ENCODE measurements around the gene HNRNPUL1. TPM values are rescaled to one million over a fixed set of nuclear protein-coding genes. Genes with fewer than 3 reads are reported as not detected.

The HNRNPUL1 gene
- total and polyA plus RNA-seq, 9 of the 15 experiments (the other 6 are each of a cell fraction or from before 2014, with no cell fraction given), result 7.3 to 211 (median 85.0) TPM

- TF ChIP-seq, protein P1, sequence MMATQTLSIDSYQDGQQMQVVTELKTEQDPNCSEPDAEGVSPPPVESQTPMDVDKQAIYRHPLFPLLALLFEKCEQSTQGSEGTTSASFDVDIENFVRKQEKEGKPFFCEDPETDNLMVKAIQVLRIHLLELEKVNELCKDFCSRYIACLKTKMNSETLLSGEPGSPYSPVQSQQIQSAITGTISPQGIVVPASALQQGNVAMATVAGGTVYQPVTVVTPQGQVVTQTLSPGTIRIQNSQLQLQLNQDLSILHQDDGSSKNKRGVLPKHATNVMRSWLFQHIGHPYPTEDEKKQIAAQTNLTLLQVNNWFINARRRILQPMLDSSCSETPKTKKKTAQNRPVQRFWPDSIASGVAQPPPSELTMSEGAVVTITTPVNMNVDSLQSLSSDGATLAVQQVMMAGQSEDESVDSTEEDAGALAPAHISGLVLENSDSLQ (IDR thresholded peaks at IDR 0.05), result peak; percentile 13; the same call in 1 of the 2 replicates
These were observed 57.6 kb downstream of the HNRNPUL1 start (continued) for GRCh38 chr19:41321600-41322270.

GRCh38 chr19:41322451-41322850, 58.3 kb downstream of the HNRNPUL1 start:
- H2AFZ ChIP-seq (ENCODE audit: low read depth, low read length), result no peak overlapping the region
- peak overlapping the region; percentile 73 to 92; a peak in 3 of 4 replicates for H3K9ac ChIP-seq (ENCODE audit: insufficient read depth in 1 of 2, low read depth in 2 of 2, low read length in 2 of 2)
- H3K9me3 ChIP-seq (replicated peaks; ENCODE audit: control insufficient read depth, insufficient read depth, low read depth, low read length), result no peaks in the 10 kb centered on the region
- H3K36me3 ChIP-seq (ENCODE audit: control insufficient read depth, insufficient read depth, low read length), result peaks cover 80% of the 10 kb centered on the region
- no peak for DNase-seq (ENCODE audit: extremely low read depth in 1 of 4, low spot score in 3 of 4)
- intact Hi-C loops (cut with micrococcal nuclease) (loop anchor here (5.0 to 10.0 kb wide), 2 partner anchors 115 to 242 kb away; partner anchors contain the start of gene DMAC2), in situ Hi-C loops (cut with MboI) (loop anchor here (25.0 kb wide), 1 partner anchor 240 kb away; no protein-coding TSS in a partner anchor)
- peaks cover 55 to 68% of the 10 kb centered on the region in 2 experiments for H3K4me1 ChIP-seq (replicated peaks in 1 of 2; ENCODE audit: control insufficient read depth in 2 of 2, insufficient read depth in 2 of 2, low read length in 2 of 2)
- H3K4me3 ChIP-seq, result no peak overlapping the region
- peaks cover 40% of the 10 kb centered on the region for H3K79me2 ChIP-seq (ENCODE audit: control insufficient read depth, insufficient read depth, low read length)
- peak overlapping the region; percentile 74 for H3K4me2 ChIP-seq (ENCODE audit: insufficient read depth, low read length)
- CTCF ChIA-PET (ENCODE audit: low intra/inter-chr PET ratio), result no interaction called here
- H4K20me1 ChIP-seq (replicated peaks; ENCODE audit: control insufficient read depth, insufficient read depth, low read length), result peaks cover 6% of the 10 kb centered on the region; the same call in 1 of the 2 replicates
- 74% methylated on average over 5 of the region's 11 CpGs for WGBS (ENCODE audit: insufficient coverage, low coverage, missing lambda C conversion rate)
- peak overlapping the region; percentile 95 for H3K27ac ChIP-seq (ENCODE audit: extremely low read depth, low read depth, low read length)
- POLR2A ChIA-PET, result interaction anchor here (0.6 to 1.2 kb wide), 3 partner anchors 12 to 1183 kb away, joined by 3 to 7 read pairs (median 3); partner anchors contain the start of gene CCDC97
- BruUV-seq (replicated peaks), result no TSS peak
- H3K27me3 ChIP-seq (ENCODE audit: control insufficient read depth in 2 of 2, insufficient read depth in 2 of 2, low read length in 2 of 2), result no peaks in the 10 kb centered on the region
- FAIRE-seq, result no peak
- H3K9me1 ChIP-seq (ENCODE audit: control insufficient read depth, insufficient read depth, low read length), result peaks cover 9% of the 10 kb centered on the region
- no peak for ATAC-seq
- TF ChIP-seq, protein P2, sequence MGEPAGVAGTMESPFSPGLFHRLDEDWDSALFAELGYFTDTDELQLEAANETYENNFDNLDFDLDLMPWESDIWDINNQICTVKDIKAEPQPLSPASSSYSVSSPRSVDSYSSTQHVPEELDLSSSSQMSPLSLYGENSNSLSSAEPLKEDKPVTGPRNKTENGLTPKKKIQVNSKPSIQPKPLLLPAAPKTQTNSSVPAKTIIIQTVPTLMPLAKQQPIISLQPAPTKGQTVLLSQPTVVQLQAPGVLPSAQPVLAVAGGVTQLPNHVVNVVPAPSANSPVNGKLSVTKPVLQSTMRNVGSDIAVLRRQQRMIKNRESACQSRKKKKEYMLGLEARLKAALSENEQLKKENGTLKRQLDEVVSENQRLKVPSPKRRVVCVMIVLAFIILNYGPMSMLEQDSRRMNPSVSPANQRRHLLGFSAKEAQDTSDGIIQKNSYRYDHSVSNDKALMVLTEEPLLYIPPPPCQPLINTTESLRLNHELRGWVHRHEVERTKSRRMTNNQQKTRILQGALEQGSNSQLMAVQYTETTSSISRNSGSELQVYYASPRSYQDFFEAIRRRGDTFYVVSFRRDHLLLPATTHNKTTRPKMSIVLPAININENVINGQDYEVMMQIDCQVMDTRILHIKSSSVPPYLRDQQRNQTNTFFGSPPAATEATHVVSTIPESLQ (CRISPR knock-in tag; IDR thresholded peaks at IDR 0.05), result no peak
- no peak for TF ChIP-seq SRF (CRISPR knock-in tag; IDR thresholded peaks at IDR 0.05)
- TF ChIP-seq NFYB (IDR thresholded peaks at IDR 0.05; ENCODE audit: extremely low read depth, insufficient read length), result no peak
- TF ChIP-seq, protein P3, sequence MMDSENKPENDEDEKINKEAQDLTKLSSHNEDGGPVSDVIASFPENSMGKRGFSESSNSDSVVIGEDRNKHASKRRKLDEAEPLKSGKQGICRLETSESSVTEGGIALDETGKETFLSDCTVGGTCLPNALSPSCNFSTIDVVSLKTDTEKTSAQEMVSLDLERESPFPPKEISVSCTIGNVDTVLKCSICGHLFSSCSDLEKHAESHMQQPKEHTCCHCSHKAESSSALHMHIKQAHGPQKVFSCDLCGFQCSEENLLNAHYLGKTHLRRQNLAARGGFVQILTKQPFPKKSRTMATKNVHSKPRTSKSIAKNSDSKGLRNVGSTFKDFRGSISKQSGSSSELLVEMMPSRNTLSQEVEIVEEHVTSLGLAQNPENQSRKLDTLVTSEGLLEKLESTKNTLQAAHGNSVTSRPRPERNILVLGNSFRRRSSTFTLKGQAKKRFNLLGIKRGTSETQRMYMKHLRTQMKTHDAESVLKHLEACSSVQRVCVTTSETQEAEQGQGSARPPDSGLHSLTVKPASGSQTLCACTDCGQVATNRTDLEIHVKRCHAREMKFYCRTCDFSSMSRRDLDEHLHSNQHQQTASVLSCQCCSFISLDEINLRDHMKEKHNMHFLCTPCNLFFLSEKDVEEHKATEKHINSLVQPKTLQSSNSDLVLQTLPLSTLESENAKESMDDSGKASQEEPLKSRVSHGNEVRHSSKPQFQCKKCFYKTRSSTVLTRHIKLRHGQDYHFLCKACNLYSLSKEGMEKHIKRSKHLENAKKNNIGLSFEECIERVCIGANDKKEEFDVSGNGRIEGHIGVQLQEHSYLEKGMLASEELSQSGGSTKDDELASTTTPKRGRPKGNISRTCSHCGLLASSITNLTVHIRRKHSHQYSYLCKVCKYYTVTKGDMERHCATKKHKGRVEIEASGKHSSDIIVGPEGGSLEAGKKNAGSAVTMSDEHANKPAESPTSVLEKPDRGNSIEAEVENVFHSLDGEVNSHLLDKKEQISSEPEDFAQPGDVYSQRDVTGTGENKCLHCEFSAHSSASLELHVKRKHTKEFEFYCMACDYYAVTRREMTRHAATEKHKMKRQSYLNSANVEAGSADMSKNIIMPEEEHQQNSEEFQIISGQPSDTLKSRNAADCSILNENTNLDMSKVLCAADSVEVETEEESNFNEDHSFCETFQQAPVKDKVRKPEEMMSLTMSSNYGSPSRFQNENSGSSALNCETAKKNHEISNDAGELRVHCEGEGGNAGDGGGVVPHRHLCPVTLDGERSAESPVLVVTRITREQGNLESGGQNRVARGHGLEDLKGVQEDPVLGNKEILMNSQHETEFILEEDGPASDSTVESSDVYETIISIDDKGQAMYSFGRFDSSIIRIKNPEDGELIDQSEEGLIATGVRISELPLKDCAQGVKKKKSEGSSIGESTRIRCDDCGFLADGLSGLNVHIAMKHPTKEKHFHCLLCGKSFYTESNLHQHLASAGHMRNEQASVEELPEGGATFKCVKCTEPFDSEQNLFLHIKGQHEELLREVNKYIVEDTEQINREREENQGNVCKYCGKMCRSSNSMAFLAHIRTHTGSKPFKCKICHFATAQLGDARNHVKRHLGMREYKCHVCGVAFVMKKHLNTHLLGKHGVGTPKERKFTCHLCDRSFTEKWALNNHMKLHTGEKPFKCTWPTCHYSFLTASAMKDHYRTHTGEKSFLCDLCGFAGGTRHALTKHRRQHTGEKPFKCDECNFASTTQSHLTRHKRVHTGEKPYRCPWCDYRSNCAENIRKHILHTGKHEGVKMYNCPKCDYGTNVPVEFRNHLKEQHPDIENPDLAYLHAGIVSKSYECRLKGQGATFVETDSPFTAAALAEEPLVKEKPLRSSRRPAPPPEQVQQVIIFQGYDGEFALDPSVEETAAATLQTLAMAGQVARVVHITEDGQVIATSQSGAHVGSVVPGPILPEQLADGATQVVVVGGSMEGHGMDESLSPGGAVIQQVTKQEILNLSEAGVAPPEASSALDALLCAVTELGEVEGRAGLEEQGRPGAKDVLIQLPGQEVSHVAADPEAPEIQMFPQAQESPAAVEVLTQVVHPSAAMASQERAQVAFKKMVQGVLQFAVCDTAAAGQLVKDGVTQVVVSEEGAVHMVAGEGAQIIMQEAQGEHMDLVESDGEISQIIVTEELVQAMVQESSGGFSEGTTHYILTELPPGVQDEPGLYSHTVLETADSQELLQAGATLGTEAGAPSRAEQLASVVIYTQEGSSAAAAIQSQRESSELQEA (IDR thresholded peaks at IDR 0.05; ENCODE audit: low read depth), result no peak
- no peak for TF ChIP-seq ZC3H11A (IDR thresholded peaks at IDR 0.05; ENCODE audit: low read depth, low read length)

Measured in K562 (cell line).